Stimulated activated CD8-positive, alpha-beta memory T cell treated with anti-CD3 and anti-CD28 coated beads, Interleukin-12 subunit alpha, Interleukin-12 subunit beta, amount 100 ng/mL, for 1 hour (primary cell): Measurements from ENCODE around the gene TMEM250.

Experiments used
- DNase-seq: peaks from one replicate; pipeline ENCODE4 v3.0.0-alpha.2; 2020; ENCODE audit warnings: low read depth

Gene TMEM250

DNA sequence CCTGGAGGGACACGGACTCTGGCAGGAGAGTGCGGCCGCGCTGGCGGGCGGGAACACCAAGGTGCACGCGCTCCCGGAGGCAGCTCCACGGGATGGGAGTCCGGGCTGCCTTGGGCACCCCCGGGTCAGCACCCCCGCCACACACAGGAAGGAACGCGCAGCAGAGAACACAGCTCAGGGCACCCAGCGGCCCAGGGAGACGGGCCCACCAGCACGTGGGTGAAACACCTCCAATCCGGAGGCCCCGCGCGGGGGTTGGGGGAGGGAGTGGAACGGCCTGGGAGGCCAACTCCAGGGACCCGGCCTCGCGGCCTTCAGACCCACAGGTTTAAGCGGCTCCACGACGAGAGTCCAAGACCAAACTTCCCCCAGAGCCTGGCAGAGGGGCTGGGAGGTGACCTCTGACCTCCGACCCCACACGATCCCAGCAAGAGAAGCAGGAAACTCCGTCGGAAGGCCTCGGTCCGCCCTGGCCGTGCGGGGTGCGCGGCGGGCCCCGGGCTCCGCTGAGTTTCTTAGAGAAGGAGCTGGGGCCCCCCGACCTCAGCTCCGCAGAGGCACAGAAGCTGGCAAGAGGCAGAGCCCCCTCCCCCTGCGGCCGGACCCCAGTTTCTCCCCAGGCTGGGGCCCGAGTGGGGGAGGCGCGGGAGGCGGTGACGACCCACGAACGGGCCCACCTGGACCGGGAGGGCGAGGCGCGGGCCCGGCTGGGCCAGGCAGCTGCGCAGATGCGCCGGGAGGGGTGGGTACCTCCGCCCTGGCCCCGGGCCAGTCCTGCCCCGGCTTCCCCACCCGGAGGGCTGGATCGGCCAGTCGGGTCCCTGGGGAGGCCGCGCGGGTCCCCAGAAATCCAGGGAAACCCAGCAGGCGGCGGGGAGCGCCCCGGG, 24.4 kb downstream of the TMEM250 start:
- no peak for DNase-seq

- DNase-seq = no peak
Measured at GRCh38 chr9:136093346-136093986, 25.2 kb downstream of the TMEM250 start.

GRCh38 chr9:136092741-136093140, 25.9 kb downstream of the TMEM250 start:
- DNase-seq = no peak

- no peak for DNase-seq
Measured at GRCh38 chr9:136092353-136092650, 26.4 kb downstream of the TMEM250 start.

GRCh38 chr9:136091582-136092352, 26.9 kb downstream of the TMEM250 start:
- no peak for DNase-seq

- DNase-seq = no peak
Measured at GRCh38 chr9:136090768-136091581, 27.7 kb downstream of the TMEM250 start.

- DNase-seq = no peak
Measured at GRCh38 chr9:136090056-136090735, 28.5 kb downstream of the TMEM250 start.

- DNase-seq = no peak
Measured at GRCh38 chr9:136089697-136090045, 29.0 kb downstream of the TMEM250 start.

DNA sequence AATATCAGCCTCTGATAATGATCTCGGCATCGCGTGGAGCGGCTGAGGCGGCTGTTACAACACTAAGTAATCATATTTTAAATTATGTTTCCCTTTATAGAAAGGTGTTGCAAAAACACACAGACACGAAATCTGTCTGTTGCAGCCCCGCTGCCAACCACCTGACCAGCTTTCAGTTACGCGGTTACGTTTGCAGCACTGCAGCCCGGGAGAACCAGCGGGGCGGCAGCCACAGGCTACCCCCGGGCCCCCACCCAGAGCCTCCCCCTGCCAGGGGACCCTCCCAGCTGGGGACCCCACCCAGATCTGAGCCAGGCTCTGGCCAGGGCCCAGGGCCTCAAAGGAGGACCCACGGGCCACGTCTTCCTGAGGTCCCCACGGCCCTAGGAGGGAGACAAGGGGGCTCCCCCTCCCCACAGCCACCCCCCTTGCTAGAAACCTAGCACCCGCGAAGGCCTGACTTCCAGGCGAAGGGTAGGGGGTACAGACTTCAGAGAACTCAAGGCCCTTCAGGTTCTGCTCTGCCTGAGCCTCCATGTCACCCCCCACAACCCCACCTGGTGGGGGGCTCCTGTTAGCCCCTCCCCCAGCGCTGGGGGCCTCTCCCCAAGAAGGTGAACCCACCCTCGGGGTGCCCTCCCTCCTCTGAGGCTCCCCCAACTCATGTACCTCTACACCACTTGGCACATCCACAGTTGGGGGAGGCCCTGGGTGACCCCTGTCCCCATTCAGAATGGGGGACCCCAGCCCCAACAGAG, 29.6 kb downstream of the TMEM250 start:
- DNase-seq = no peak

DNA sequence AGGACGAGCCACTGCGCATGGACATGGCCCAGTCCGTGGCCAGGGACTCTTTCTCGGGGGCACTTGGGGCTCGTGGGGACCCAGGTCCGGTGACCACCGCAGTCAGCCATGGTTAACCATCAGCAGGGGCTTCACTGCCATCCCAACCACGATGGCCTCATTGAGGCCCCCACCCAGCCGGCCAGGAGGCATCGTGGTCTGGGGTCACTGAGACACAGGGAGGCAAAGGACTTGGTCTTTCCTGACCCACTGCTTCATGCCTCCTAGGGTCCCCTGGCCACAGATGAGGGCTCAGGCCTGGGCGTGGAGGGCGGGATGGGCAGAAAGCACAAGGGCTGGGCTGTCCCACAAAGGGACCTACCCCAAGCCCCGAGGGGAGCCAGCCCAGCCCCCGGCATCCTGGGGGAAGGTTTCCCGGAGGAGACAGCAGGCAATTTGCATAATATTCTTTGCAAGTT, 30.2 kb downstream of the TMEM250 start:
- DNase-seq = no peak

DNA sequence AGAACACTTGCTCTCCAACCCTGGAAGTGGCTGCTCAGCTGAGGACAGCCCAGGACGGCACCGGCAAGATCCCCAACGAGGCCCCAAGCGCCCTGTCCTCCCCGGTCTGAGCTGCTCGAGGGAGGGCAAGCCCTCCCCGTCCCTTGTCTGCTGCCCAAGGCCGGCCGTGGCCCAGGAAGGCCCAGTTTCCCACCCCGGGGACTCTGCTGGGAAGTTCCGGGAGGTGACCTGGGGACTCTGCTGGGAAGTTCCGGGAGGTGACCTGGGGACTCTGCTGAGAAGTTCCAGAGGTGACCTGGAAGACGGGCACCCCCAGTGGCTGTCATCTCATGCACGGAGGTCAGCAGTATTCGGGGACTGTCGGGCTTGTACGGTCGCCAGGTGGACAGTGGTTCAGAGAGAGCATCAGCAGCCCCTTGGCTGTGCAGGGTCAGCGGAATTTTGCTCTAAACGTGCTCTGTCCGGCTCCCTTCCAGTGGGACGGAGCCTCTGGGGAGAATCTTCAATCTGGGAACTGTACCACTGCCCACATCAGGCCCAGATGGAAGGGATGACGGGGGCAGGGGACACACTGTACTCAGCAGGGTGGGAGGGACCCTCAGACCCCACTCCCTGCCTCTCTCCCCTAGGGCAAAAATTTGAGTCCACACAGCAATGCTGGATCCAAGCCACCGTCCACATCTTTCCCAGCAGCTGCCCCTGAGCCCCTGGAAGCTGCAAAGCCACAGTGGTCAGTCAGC, 30.8 kb downstream of the TMEM250 start:
- no peak for DNase-seq

DNA sequence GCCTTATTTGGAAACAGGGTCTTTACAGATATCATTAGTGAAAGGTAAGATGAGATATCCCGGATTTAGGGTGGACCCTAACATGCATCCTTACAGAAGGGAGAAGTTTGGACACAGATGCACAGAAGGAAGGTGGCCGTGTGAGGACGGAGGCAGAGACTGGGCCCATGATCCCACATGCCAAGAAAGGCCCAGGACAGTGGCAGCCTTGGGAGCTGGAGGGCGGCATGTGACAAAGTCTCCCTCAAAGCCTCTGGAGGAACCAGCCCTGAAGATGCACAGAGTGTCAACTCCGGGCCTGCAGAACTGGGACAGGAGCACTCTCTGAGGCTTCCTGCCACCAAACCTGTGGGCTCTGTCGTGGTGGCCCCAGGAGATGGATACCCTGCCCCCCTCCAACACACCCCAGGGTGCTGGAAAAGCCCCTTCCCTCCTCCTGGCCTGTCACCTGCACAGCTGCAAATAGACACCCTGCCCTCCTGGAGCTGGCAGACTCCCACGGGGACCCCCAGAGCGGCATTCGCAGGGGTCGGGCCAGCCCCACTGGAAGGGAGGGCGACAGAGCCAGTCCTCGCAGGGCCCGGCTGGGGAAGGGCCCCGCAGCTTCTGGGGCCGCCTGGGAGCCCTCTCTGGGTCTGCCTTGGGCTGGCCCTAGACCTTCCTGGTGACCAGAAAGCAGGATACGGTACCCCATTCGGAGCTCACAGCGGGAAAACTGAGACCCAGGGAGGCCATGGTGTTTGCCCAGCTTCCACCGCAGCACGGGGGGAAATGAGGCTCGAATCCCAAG, 31.5 kb downstream of the TMEM250 start:
- no peak for DNase-seq

DNA sequence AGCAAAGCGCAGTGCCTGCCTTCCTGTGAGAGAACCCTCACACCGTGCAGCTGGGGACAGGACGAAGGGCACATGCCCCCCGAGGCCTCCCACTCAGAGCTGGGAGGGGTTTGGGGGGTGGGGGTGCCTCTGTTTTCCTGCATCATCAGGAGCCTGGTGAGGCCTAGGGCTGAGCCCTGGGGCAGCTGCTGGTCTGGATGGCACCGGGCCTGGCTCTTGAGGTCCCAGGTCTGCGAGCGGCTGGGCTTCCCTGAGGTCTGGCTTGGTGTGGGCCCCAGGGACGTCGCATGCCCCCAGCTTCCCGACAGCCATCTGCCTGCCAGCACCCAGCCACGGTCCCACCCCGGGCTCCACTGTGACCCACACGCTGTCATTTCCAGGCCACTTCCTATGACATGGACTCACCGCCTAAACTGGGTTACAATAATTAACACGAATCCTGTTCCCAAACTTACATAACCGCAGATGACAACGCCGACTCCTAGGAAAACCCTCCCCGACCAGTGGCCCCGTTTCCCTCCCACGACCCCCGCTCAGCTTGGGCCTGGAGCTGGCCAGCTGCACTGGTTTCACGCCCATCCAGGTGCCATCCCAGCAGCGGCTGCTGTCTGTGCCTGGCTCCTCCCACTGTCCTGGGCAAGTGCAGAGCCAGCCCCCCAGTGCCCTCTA, 32.3 kb downstream of the TMEM250 start:
- no peak for DNase-seq

DNA sequence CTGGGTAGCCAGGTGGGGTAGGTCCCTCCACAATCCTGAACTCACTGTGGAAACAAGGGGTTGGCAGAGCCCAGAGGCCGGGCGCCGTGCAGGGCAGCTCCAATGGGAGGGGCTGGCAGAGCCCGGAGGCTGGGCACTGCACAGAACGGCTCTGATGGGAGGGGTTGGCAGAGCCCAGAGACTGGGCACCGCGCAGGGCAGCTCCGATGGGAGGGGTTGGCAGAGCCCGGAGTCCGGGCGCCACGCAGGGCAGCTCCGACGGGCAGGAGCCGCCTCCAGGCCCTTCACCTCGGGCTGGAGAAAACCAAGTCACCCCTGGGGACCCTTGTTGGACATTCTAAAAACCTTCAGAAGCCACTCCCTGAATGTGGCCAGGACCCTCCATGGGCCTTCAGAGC, 32.9 kb downstream of the TMEM250 start:
- no peak for DNase-seq

GRCh38 chr9:136084063-136084944, 34.4 kb downstream of the TMEM250 start:
- no peak for DNase-seq

GRCh38 chr9:136083558-136084062, 35.1 kb downstream of the TMEM250 start:
- DNase-seq = no peak
